Measurements from ENCODE around the gene ATP8A2.

ATP8A2 gene

GRCh38 chr13:25585000-25585399, 213.2 kb downstream of the ATP8A2 start:
- H3K4me3 Mint-ChIP-seq = no peak overlapping the region
- DNase-seq (ENCODE audit: low spot score in 2 of 2) (no peak), ATAC-seq (no peak)
- no peaks in the 10 kb centered on the region for H3K9me3 Mint-ChIP-seq
- H3K4me1 Mint-ChIP-seq = no peaks in the 10 kb centered on the region
- no peaks in the 10 kb centered on the region for H3K36me3 Mint-ChIP-seq
- H3K27ac Mint-ChIP-seq = no peak overlapping the region

- ATAC-seq (no peak), DNase-seq (ENCODE audit: low spot score in 2 of 2) (no peak)
- Mint-ChIP-seq H3K4me1 (no peaks in the 10 kb centered on the region), H3K9me3 (no peaks in the 10 kb centered on the region), H3K4me3 (no peak overlapping the region), H3K36me3 (no peaks in the 10 kb centered on the region), H3K27ac (no peak overlapping the region)
These were observed 215.7 kb downstream of the ATP8A2 start for GRCh38 chr13:25587326-25587980.

GRCh38 chr13:25588336-25589060, 216.7 kb downstream of the ATP8A2 start:
- ATAC-seq (no peak), DNase-seq (ENCODE audit: low spot score in 2 of 2) (no peak)
- Mint-ChIP-seq H3K36me3 (no peaks in the 10 kb centered on the region), H3K27ac (no peak overlapping the region), H3K4me1 (no peaks in the 10 kb centered on the region), H3K4me3 (no peak overlapping the region), H3K9me3 (no peaks in the 10 kb centered on the region)

- Mint-ChIP-seq H3K27ac (no peak overlapping the region), H3K4me3 (no peak overlapping the region), H3K4me1 (no peaks in the 10 kb centered on the region), H3K36me3 (no peaks in the 10 kb centered on the region), H3K9me3 (no peaks in the 10 kb centered on the region)
- DNase-seq (ENCODE audit: low spot score in 2 of 2) = no peak
- no peak for ATAC-seq
These were observed 226.6 kb downstream of the ATP8A2 start for GRCh38 chr13:25598421-25598820.

GRCh38 chr13:25602176-25602575, 230.4 kb downstream of the ATP8A2 start:
- no peak for ATAC-seq
- H3K4me3 Mint-ChIP-seq = no peak overlapping the region
- no peaks in the 10 kb centered on the region for H3K4me1 Mint-ChIP-seq
- H3K9me3 Mint-ChIP-seq = no peaks in the 10 kb centered on the region
- H3K27ac Mint-ChIP-seq = no peak overlapping the region
- DNase-seq (ENCODE audit: low spot score in 2 of 2) = no peak
- no peaks in the 10 kb centered on the region for H3K36me3 Mint-ChIP-seq

GRCh38 chr13:25604106-25604505, 232.3 kb downstream of the ATP8A2 start:
- no peaks in the 10 kb centered on the region for H3K9me3 Mint-ChIP-seq
- ATAC-seq (no peak), DNase-seq (ENCODE audit: low spot score in 2 of 2) (no peak)
- H3K4me1 Mint-ChIP-seq = no peaks in the 10 kb centered on the region
- no peaks in the 10 kb centered on the region for H3K36me3 Mint-ChIP-seq
- H3K4me3 Mint-ChIP-seq = no peak overlapping the region
- H3K27ac Mint-ChIP-seq = no peak overlapping the region

- H3K4me1 Mint-ChIP-seq = no peaks in the 10 kb centered on the region
- H3K4me3 Mint-ChIP-seq = no peak overlapping the region
- DNase-seq (ENCODE audit: low spot score in 2 of 2) (no peak), ATAC-seq (no peak)
- H3K27ac Mint-ChIP-seq = no peak overlapping the region
- no peaks in the 10 kb centered on the region for H3K36me3 Mint-ChIP-seq
- H3K9me3 Mint-ChIP-seq = peaks cover 11% of the 10 kb centered on the region
These were observed 235.3 kb downstream of the ATP8A2 start for GRCh38 chr13:25607096-25607495.

- no peaks in the 10 kb centered on the region for H3K4me1 Mint-ChIP-seq
- H3K4me3 Mint-ChIP-seq = no peak overlapping the region
- no peaks in the 10 kb centered on the region for H3K36me3 Mint-ChIP-seq
- ATAC-seq = no peak
- H3K27ac Mint-ChIP-seq = no peak overlapping the region
- no peak for DNase-seq (ENCODE audit: low spot score in 2 of 2)
- H3K9me3 Mint-ChIP-seq = peaks cover 11% of the 10 kb centered on the region
These were observed 236.4 kb downstream of the ATP8A2 start for GRCh38 chr13:25608181-25608580.

GRCh38 chr13:25616674-25617073, 244.9 kb downstream of the ATP8A2 start:
- DNase-seq (ENCODE audit: low spot score in 2 of 2) = no peak
- Mint-ChIP-seq H3K4me3 (no peak overlapping the region), H3K4me1 (no peaks in the 10 kb centered on the region), H3K36me3 (no peaks in the 10 kb centered on the region), H3K9me3 (peaks cover 3% of the 10 kb centered on the region), H3K27ac (no peak overlapping the region)
- ATAC-seq = no peak

- Mint-ChIP-seq H3K36me3 (no peaks in the 10 kb centered on the region), H3K4me3 (no peak overlapping the region), H3K27ac (no peak overlapping the region), H3K9me3 (no peaks in the 10 kb centered on the region), H3K4me1 (no peaks in the 10 kb centered on the region)
- ATAC-seq (no peak), DNase-seq (ENCODE audit: low spot score in 2 of 2) (no peak)
These were observed 248.1 kb downstream of the ATP8A2 start for GRCh38 chr13:25619897-25620296.

GRCh38 chr13:25625414-25625813, 253.6 kb downstream of the ATP8A2 start:
- no peaks in the 10 kb centered on the region for H3K4me1 Mint-ChIP-seq
- no peaks in the 10 kb centered on the region for H3K36me3 Mint-ChIP-seq
- H3K27ac Mint-ChIP-seq = no peak overlapping the region
- H3K4me3 Mint-ChIP-seq = no peak overlapping the region
- DNase-seq (ENCODE audit: low spot score in 2 of 2) (no peak), ATAC-seq (no peak)
- H3K9me3 Mint-ChIP-seq = peaks cover 5% of the 10 kb centered on the region

- Mint-ChIP-seq H3K4me3 (no peak overlapping the region), H3K36me3 (no peaks in the 10 kb centered on the region), H3K27ac (no peak overlapping the region), H3K9me3 (peaks cover 5% of the 10 kb centered on the region), H3K4me1 (no peaks in the 10 kb centered on the region)
- no peak for DNase-seq (ENCODE audit: low spot score in 2 of 2)
- ATAC-seq = no peak
These were observed 258.6 kb downstream of the ATP8A2 start for GRCh38 chr13:25630329-25630900.

- H3K4me3 Mint-ChIP-seq = no peak overlapping the region
- no peaks in the 10 kb centered on the region for H3K36me3 Mint-ChIP-seq
- no peaks in the 10 kb centered on the region for H3K4me1 Mint-ChIP-seq
- H3K9me3 Mint-ChIP-seq = peaks cover 3% of the 10 kb centered on the region
- ATAC-seq = no peak
- DNase-seq (ENCODE audit: low spot score in 2 of 2) = no peak
- H3K27ac Mint-ChIP-seq = no peak overlapping the region
These were observed 260.6 kb downstream of the ATP8A2 start for GRCh38 chr13:25632166-25632888.

GRCh38 chr13:25633093-25633492, 261.3 kb downstream of the ATP8A2 start:
- Mint-ChIP-seq H3K4me3 (no peak overlapping the region), H3K36me3 (no peaks in the 10 kb centered on the region), H3K27ac (no peak overlapping the region), H3K4me1 (no peaks in the 10 kb centered on the region), H3K9me3 (peaks cover 3% of the 10 kb centered on the region)
- ATAC-seq (no peak), DNase-seq (ENCODE audit: low spot score in 2 of 2) (no peak)

- no peak for ATAC-seq
- no peak for DNase-seq (ENCODE audit: low spot score in 2 of 2)
- Mint-ChIP-seq H3K4me3 (no peak overlapping the region), H3K9me3 (peaks cover 11% of the 10 kb centered on the region), H3K4me1 (no peaks in the 10 kb centered on the region), H3K36me3 (no peaks in the 10 kb centered on the region), H3K27ac (no peak overlapping the region)
These were observed 273.9 kb downstream of the ATP8A2 start for GRCh38 chr13:25645681-25646080.

Measured in stimulated activated effector memory CD8-positive, alpha-beta T cell treated with anti-CD3 and anti-CD28 coated beads, Interleukin-12 subunit alpha, Interleukin-12 subunit beta, amount 100 ng/mL, for 72 hours (primary cell).